ENCODE results near the gene NRG3.

Gene NRG3

GRCh38 chr10:82742898-82743297, 867.9 kb downstream of the NRG3 start:
- ATAC-seq: no peak; the same call in 2 of the 3 replicates
- TF ChIP-seq ZFP30 (CRISPR knock-in tag; IDR thresholded peaks at IDR 0.05) (no peak), ZC3H10 (CRISPR knock-in tag; IDR thresholded peaks at IDR 0.05) (no peak), ZFP3 (CRISPR knock-in tag; IDR thresholded peaks at IDR 0.05) (no peak), ARNTL (CRISPR knock-in tag; IDR thresholded peaks at IDR 0.05; ENCODE audit: borderline replicate concordance, low read depth) (no peak), GLIS3 (CRISPR knock-in tag; IDR thresholded peaks at IDR 0.05) (no peak), TSHZ2 (CRISPR knock-in tag; IDR thresholded peaks at IDR 0.05) (no peak), ZNF70 (CRISPR knock-in tag; IDR thresholded peaks at IDR 0.05) (no peak), POU6F1 (CRISPR knock-in tag; IDR thresholded peaks at IDR 0.05; ENCODE audit: borderline replicate concordance, low read depth) (no peak), TOX (CRISPR knock-in tag; IDR thresholded peaks at IDR 0.05; ENCODE audit: borderline replicate concordance) (no peak), CREB5 (CRISPR knock-in tag; IDR thresholded peaks at IDR 0.05; ENCODE audit: low read depth) (no peak)

- ATAC-seq: no peak
- TF ChIP-seq GLIS3 (CRISPR knock-in tag; IDR thresholded peaks at IDR 0.05) (no peak), CREB5 (CRISPR knock-in tag; IDR thresholded peaks at IDR 0.05; ENCODE audit: low read depth) (no peak), CSDC2 (CRISPR knock-in tag; IDR thresholded peaks at IDR 0.05) (no peak), ZNF8 (CRISPR knock-in tag; IDR thresholded peaks at IDR 0.05) (no peak), OSR1 (CRISPR knock-in tag; IDR thresholded peaks at IDR 0.05) (no peak), ARNTL (CRISPR knock-in tag; IDR thresholded peaks at IDR 0.05; ENCODE audit: borderline replicate concordance, low read depth) (no peak), BACH2 (CRISPR knock-in tag; IDR thresholded peaks at IDR 0.05; ENCODE audit: borderline replicate concordance) (no peak), POU6F1 (CRISPR knock-in tag; IDR thresholded peaks at IDR 0.05; ENCODE audit: borderline replicate concordance, low read depth) (no peak), ISL1 (CRISPR knock-in tag; IDR thresholded peaks at IDR 0.05) (no peak), SNAI2 (CRISPR knock-in tag; IDR thresholded peaks at IDR 0.05) (no peak), PPARA (CRISPR knock-in tag; IDR thresholded peaks at IDR 0.05; ENCODE audit: borderline replicate concordance) (no peak), TSHZ2 (CRISPR knock-in tag; IDR thresholded peaks at IDR 0.05) (no peak), ZNF70 (CRISPR knock-in tag; IDR thresholded peaks at IDR 0.05) (no peak), ZNF565 (CRISPR knock-in tag; conservative IDR thresholded peaks at IDR 0.05; ENCODE audit: low read depth) (no peak), PATZ1 (CRISPR knock-in tag; IDR thresholded peaks at IDR 0.05; ENCODE audit: borderline replicate concordance) (no peak)
These were observed 875.5 kb downstream of the NRG3 start for GRCh38 chr10:82750538-82750937.
